ENCODE data around the gene LCE3C. TPM values are rescaled to one million over a fixed set of nuclear protein-coding genes. Genes with fewer than 3 reads are reported as not detected.

The LCE3C gene
- total RNA-seq, 1 donor from 2014 or later, result not detected

DNA sequence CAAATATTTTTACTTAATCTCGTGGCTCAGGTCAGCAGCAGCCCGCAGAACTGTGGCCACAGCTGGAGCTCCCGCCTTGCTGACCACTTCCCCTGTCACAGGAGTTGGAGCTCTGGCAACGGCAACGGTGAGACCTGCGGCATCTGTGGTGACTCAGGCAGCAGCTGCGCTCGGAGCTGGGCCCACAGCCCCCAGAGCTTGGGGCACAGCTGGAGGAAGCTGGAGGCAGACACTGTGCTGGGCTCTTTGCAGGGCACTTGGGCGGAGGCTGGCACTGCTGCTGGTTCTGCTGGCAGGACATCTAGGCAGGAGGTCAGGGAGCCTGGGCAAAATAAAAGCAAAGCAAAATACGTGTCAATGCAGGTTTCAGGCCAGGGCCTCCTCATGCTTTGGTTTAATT is 22.8 kb downstream of the LCE3C start, which contains the start of gene LCE3A:
Gene LCE3A, minus strand, starts transcription at position 301 of the 400 bp plus-strand sequence. Its CDS starts 0 bp downstream, at position 301.
- TF ChIP-seq, protein P1, sequence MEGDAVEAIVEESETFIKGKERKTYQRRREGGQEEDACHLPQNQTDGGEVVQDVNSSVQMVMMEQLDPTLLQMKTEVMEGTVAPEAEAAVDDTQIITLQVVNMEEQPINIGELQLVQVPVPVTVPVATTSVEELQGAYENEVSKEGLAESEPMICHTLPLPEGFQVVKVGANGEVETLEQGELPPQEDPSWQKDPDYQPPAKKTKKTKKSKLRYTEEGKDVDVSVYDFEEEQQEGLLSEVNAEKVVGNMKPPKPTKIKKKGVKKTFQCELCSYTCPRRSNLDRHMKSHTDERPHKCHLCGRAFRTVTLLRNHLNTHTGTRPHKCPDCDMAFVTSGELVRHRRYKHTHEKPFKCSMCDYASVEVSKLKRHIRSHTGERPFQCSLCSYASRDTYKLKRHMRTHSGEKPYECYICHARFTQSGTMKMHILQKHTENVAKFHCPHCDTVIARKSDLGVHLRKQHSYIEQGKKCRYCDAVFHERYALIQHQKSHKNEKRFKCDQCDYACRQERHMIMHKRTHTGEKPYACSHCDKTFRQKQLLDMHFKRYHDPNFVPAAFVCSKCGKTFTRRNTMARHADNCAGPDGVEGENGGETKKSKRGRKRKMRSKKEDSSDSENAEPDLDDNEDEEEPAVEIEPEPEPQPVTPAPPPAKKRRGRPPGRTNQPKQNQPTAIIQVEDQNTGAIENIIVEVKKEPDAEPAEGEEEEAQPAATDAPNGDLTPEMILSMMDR (IDR thresholded peaks at IDR 0.05), result no peak
- Histone ChIP-seq H3K27ac (no peak within 1 kb of the TSS), H3K4me1 (no peaks in the 10 kb centered on the region), H3K9me3 (no peaks in the 10 kb centered on the region), H3K4me3 (no peak within 1 kb of the TSS), H3K36me3 (no peaks in the 10 kb centered on the region), H3K27me3 (no peaks in the 10 kb centered on the region)
- no peak for DNase-seq (ENCODE audit: low spot score in 2 of 2)
- intact Hi-C loops (cut with DNase I), result no loop called here

DNA sequence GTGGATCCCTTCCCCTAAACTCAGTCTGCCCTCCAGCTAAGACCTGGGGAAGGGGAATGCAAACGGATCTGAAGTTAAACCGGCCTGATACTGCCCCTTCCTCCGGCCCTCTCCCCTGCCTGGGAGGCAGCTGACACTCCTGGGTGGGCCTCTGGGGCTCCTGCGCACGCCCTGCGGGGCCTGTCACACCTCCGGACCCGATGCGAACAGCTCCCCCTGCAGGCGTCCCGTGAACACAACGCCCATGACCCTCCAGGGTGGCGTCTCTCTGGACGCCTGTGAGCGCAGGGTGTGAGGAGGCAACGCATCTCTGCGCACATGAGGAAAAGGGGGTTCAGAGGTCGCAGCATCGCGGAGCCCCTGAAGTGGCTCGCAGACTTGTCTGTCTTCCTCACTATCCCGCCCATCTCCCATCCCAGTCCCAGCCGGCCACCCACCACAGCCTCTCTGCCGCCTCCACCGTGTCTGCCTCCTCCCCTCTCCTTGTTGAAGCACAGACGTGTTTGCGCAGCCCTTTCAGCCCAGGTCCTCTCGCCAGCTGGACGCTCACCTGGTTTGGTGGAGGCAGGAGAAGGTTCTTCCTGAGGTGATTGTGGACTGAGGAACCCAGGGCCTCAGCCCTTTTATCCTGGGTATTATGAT is 23.3 kb downstream of the LCE3C start:
- intact Hi-C loops (cut with DNase I), result no loop called here
- DNase-seq (ENCODE audit: low spot score in 2 of 2), result no peak
- TF ChIP-seq, protein P1 (IDR thresholded peaks at IDR 0.05), result no peak
- Histone ChIP-seq H3K9me3 (no peaks in the 10 kb centered on the region), H3K4me1 (no peaks in the 10 kb centered on the region), H3K27ac (no peak overlapping the region), H3K36me3 (no peaks in the 10 kb centered on the region), H3K4me3 (no peak overlapping the region), H3K27me3 (no peaks in the 10 kb centered on the region)

DNA sequence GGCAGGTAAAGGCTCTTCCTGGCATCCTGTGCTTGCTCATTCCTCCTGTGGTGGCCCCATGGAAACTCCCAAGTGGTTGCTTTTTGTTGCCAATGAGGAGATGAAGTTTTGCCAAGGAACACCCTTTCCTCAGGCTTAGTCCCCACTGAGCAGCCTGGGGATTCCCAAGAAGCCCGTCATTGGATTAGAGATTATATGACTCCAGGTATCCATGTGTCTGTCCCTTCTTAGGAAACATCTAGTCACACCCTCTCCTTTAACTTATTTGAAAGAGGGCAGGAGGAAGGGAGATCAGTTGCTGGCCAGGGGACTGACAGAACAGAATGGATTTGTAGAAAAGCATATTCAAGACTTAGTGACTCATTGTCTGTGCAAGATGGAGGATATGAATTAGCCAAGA is 26.7 kb downstream of the LCE3C start:
- intact Hi-C loops (cut with DNase I), result no loop called here
- Histone ChIP-seq H3K4me3 (no peak overlapping the region), H3K27ac (no peak overlapping the region), H3K4me1 (no peaks in the 10 kb centered on the region), H3K9me3 (no peaks in the 10 kb centered on the region), H3K27me3 (no peaks in the 10 kb centered on the region), H3K36me3 (no peaks in the 10 kb centered on the region)
- DNase-seq (ENCODE audit: low spot score in 2 of 2), result no peak
- TF ChIP-seq, protein P1 (IDR thresholded peaks at IDR 0.05), result no peak

DNA sequence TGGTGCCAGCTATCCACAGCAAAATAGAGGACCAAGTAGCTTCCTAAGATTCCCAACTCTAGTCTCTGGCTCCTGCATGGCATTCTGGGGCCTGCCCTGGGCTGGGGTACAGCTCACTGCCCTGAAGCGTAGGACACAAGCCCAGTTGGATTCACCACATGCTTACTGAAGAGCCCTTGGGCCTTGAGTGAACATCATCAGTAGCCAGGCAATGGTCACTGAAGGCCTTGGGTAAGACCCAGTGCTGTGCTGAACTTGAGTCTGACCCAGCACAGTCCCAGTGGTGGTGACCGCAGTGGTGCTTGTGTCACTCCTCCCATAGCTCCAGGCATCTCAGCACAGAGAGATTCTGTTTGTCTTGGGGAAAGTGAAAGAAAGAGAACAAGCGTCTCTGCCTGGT is 30.6 kb downstream of the LCE3C start:
- Histone ChIP-seq H3K27me3 (no peaks in the 10 kb centered on the region), H3K36me3 (no peaks in the 10 kb centered on the region), H3K4me3 (no peak overlapping the region), H3K9me3 (no peaks in the 10 kb centered on the region), H3K27ac (no peak overlapping the region), H3K4me1 (no peaks in the 10 kb centered on the region)
- TF ChIP-seq, protein P1 (IDR thresholded peaks at IDR 0.05), result no peak
- DNase-seq (ENCODE audit: low spot score in 2 of 2), result no peak
- intact Hi-C loops (cut with DNase I), result no loop called here

DNA sequence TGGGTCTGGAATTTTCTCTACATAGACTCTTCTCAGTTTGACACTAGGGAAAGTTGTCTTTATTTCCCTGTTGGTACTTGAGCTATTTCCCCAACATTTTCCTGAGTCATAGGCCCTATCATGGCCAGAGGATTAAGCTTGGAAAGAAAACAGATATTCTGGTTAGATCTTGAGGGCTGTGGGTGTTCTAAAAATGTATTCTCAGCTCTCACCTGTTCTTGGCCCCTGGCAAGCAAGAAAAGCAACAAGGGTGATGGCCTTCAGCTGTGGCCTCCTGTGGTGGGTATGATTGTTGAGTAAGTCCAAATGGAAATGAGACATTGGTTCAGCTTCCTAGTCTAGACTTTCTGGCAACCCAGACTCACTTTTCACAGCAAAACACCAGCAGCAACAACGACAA is 40.3 kb downstream of the LCE3C start:
- Histone ChIP-seq H3K4me3 (no peak overlapping the region), H3K4me1 (no peaks in the 10 kb centered on the region), H3K27ac (no peak overlapping the region), H3K27me3 (no peaks in the 10 kb centered on the region), H3K36me3 (no peaks in the 10 kb centered on the region), H3K9me3 (no peaks in the 10 kb centered on the region)
- TF ChIP-seq, protein P1 (IDR thresholded peaks at IDR 0.05), result no peak
- intact Hi-C loops (cut with DNase I), result no loop called here
- no peak for DNase-seq (ENCODE audit: low spot score in 2 of 2)

DNA sequence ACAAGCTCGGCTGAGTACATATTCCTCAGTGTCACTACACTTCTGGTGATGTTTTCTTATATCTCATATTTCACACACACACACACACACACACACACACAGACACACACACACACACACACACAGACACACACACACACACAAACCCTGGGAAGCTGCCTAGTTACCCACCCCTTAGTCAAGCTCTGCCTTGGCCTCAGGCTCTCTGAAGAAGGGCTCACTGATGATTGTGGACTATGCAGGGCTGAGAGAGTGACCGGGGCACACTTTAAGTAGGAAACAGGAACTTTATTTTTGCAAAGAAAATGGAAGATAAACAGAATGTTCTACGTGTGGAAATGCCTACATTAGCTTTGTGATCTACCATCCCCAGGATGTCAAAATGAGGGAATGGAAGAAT is 43.9 kb downstream of the LCE3C start:
- H3K4me3 ChIP-seq, result no peak overlapping the region
- H3K36me3 ChIP-seq, result no peaks in the 10 kb centered on the region
- H3K9me3 ChIP-seq, result no peaks in the 10 kb centered on the region
- TF ChIP-seq, protein P1 (IDR thresholded peaks at IDR 0.05), result no peak
- H3K4me1 ChIP-seq, result no peaks in the 10 kb centered on the region
- H3K27me3 ChIP-seq, result no peaks in the 10 kb centered on the region
- intact Hi-C loops (cut with DNase I), result no loop called here
- no peak overlapping the region for H3K27ac ChIP-seq
- no peak for DNase-seq (ENCODE audit: low spot score in 2 of 2)
